ENCODE data around the gene SYT1. TPM values are rescaled to one million over a fixed set of nuclear protein-coding genes. Genes with fewer than 3 reads are reported as not detected.

Gene SYT1
- total RNA-seq, 3 donors from 2014 or later: 1.4 to 11.8 (median 2.0) TPM

DNA sequence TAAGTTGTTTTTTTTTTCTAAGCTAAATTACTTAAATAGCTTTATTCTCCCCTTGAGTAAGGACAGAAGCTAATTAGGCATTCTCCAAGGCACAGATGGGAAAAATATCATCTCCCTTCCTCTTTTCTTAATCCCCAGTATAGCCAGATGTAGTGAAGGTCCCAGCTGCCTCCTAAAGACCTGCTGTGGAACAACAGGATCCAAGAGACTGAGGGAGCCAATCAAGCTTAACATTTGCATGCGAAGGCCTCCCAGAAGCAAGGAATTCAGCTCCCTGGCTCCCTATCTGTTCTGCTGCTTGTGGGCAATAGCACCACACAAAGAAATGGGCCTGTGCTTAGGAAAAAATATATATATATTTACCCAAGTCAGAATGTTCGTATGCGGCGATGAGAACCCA, 255.2 kb downstream of the SYT1 start:
- TF ChIP-seq, protein P1, sequence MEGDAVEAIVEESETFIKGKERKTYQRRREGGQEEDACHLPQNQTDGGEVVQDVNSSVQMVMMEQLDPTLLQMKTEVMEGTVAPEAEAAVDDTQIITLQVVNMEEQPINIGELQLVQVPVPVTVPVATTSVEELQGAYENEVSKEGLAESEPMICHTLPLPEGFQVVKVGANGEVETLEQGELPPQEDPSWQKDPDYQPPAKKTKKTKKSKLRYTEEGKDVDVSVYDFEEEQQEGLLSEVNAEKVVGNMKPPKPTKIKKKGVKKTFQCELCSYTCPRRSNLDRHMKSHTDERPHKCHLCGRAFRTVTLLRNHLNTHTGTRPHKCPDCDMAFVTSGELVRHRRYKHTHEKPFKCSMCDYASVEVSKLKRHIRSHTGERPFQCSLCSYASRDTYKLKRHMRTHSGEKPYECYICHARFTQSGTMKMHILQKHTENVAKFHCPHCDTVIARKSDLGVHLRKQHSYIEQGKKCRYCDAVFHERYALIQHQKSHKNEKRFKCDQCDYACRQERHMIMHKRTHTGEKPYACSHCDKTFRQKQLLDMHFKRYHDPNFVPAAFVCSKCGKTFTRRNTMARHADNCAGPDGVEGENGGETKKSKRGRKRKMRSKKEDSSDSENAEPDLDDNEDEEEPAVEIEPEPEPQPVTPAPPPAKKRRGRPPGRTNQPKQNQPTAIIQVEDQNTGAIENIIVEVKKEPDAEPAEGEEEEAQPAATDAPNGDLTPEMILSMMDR (IDR thresholded peaks at IDR 0.05): no peak
- intact Hi-C loops (cut with DNase I, micrococcal nuclease): no loop called here
- no peaks in the 10 kb centered on the region for H3K4me1 ChIP-seq (ENCODE audit: low read depth)
- no peaks in the 10 kb centered on the region for H3K36me3 ChIP-seq (ENCODE audit: low read depth)
- DNase-seq (no peak), ATAC-seq (no peak)
- no peaks in the 10 kb centered on the region for H3K9me3 ChIP-seq
- H3K4me3 ChIP-seq: no peak overlapping the region

DNA sequence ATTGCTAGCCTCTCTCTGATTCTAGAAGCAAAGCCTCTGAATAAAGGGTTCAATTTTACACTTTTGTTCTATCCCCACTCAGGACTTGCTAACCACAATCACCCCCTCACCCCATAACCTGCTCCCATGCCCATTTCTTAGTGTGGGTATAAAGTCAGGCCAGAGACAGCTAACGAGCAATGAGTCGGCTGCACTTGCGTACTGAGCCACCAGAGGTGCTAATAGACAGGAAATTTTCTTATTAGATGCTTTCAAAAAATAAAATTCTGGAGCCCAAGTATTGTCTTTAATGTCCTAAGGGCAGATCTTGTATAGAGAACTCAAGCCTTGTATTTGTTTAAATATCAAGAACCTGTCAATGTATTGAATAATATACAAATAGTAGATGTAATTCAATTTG, 256.9 kb downstream of the SYT1 start:
- H3K4me1 ChIP-seq (ENCODE audit: low read depth): no peaks in the 10 kb centered on the region
- intact Hi-C loops (cut with DNase I, micrococcal nuclease): no loop called here
- no peaks in the 10 kb centered on the region for H3K9me3 ChIP-seq
- no peak overlapping the region for H3K4me3 ChIP-seq
- ATAC-seq (no peak), DNase-seq (no peak)
- H3K36me3 ChIP-seq (ENCODE audit: low read depth): no peaks in the 10 kb centered on the region
- TF ChIP-seq, protein P1 (IDR thresholded peaks at IDR 0.05): no peak

DNA sequence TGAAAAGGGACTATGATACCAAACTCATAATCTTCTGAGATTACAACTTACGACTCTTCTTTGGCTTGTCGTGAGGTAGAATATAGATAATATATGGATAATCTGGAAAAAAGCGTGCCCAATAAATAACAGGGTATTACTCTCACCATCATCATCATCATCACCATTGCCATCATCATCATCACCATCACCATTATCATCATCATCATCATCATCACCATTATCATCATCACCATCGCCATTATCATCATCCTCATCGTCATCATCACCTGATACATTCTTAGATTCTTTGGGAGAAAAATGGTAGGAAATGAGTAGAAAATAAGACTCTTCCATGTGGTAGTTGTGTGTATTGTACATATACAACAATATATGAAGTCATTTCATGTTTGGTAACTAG, 259.8 kb downstream of the SYT1 start:
- DNase-seq (no peak), ATAC-seq (no peak)
- intact Hi-C loops (cut with DNase I, micrococcal nuclease): no loop called here
- no peak overlapping the region for H3K4me3 ChIP-seq
- no peaks in the 10 kb centered on the region for H3K36me3 ChIP-seq (ENCODE audit: low read depth)
- TF ChIP-seq, protein P1 (IDR thresholded peaks at IDR 0.05): no peak
- no peaks in the 10 kb centered on the region for H3K9me3 ChIP-seq
- H3K4me1 ChIP-seq (ENCODE audit: low read depth): no peaks in the 10 kb centered on the region

DNA sequence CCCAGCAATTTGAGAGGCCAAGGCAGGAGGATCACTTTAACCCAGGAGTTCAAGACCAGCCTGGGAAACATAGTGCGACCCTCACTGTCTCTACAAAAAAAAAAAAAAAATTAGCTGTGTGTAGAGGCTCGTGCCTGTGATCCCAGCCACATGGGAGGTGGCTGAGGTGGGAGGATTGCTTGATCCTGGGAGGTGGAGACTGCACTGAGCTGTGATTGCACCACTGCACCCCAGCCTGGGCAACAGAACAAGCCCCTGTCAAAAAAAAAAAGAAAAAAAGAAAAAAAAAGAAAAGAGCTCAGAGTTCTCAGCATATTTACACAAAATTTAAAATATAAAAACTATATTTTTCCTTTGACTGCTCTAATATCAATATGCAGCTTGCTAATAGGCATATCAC, 260.8 kb downstream of the SYT1 start:
- Histone ChIP-seq H3K4me3 (no peak overlapping the region), H3K36me3 (ENCODE audit: low read depth) (no peaks in the 10 kb centered on the region), H3K4me1 (ENCODE audit: low read depth) (no peaks in the 10 kb centered on the region), H3K9me3 (no peaks in the 10 kb centered on the region)
- TF ChIP-seq, protein P1 (IDR thresholded peaks at IDR 0.05): no peak
- ATAC-seq (no peak), DNase-seq (no peak)
- intact Hi-C loops (cut with DNase I, micrococcal nuclease): no loop called here

DNA sequence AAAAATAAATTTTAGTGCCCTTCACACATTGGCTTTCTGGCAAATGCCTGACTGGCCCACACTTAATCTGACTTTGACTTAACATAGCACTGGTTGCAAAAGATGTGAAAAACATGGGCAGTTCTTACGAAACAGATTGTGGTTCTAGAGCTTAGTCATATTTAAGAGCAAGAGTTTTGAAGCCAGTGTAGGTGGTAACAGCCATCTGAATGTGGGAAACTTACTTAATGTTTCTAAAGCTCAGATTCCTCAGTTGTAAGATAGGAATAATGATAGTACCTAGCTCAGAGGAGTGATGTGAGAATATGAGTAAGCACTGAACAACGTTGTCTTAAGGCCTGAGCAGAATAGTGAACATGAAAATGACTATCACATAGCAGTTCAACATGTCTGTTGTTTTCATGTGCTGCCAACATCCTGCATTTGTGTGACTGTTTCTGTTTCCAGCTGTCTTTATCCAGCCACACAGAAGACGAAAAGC, 262.7 kb downstream of the SYT1 start:
- Histone ChIP-seq H3K4me1 (ENCODE audit: low read depth) (no peaks in the 10 kb centered on the region), H3K4me3 (no peak overlapping the region), H3K9me3 (no peaks in the 10 kb centered on the region), H3K36me3 (ENCODE audit: low read depth) (no peaks in the 10 kb centered on the region)
- TF ChIP-seq, protein P1 (IDR thresholded peaks at IDR 0.05): no peak
- intact Hi-C loops (cut with DNase I, micrococcal nuclease): no loop called here
- ATAC-seq (no peak), DNase-seq (no peak)

DNA sequence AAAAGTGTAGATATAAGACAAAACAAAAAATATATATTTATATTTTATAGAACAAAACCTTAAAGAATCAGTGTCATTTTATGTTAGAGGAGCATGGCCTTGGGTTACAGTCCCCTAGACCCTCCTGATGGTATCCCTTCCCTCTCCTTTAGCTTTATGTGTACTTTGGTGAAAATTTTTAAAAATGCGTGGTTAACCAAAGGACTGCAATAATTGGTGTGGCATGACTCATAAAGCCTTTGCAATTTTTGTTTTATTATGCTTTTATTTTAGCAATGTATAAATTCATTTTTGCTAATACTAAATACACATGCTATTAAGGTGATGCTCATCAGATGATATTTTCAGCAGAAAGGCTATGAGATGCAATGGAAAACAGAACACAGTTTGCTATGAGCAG, 264.4 kb downstream of the SYT1 start:
- DNase-seq: no peak
- no peak for ATAC-seq
- Histone ChIP-seq H3K36me3 (ENCODE audit: low read depth) (no peaks in the 10 kb centered on the region), H3K9me3 (no peaks in the 10 kb centered on the region), H3K4me3 (no peak overlapping the region), H3K4me1 (ENCODE audit: low read depth) (no peaks in the 10 kb centered on the region)
- intact Hi-C loops (cut with DNase I, micrococcal nuclease): no loop called here
- TF ChIP-seq, protein P1 (IDR thresholded peaks at IDR 0.05): no peak
